Tibial artery (tissue), 4 donors: ENCODE measurements around the gene NFATC1.

Experiments
- DNase-seq, 2 donors: peaks; one replicate each; pipeline ENCODE4 v3.0.0-alpha.2; 2019
- H3K27ac ChIP-seq, 2 donors: fragments of 200-600 bp; sonication (generic) in 1 of 2; 1 replicate in 1 of 2; 2 replicates in 1 of 2; pipeline ENCODE4 v1.5.1; 2018 to 2019; ENCODE audit warnings: mild to moderate bottlenecking in 1 of 2
- H3K27me3 ChIP-seq, 2 donors: fragments of 200-600 bp; sonication (generic) in 1 of 2; one replicate each; pipeline versions ENCODE4 v1.5.1 to v1.6.0; 2016 to 2019
- H3K36me3 ChIP-seq, 3 donors: fragments of 200-600 bp; sonication (generic) in 2 of 3; one replicate each; pipeline ENCODE4 v1.5.1; 2016 to 2019; ENCODE audit warnings: mild to moderate bottlenecking in 2 of 3
- H3K4me1 ChIP-seq, 4 donors: fragments of 200-600 bp; sonication (generic) in 2 of 4; 1 replicate in 3 of 4; 2 replicates in 1 of 4; pipeline ENCODE4 v1.5.1; 2016 to 2019
- H3K4me3 ChIP-seq, 2 donors: fragments of 200-600 bp; sonication (generic) in 1 of 2; 1 replicate in 1 of 2; 2 replicates in 1 of 2; pipeline ENCODE4 v1.5.1; 2018 to 2019; ENCODE audit warnings: mild to moderate bottlenecking in 2 of 2
- H3K9me3 ChIP-seq, 3 donors: fragments of 200-600 bp; sonication (generic) in 1 of 3; one replicate each; pipeline ENCODE4 v1.5.1; 2016 to 2019
- CTCF ChIP-seq, 2 experiments: fragments of 200-600 bp in 1 of 2; fragments of 450-650 bp in 1 of 2; IDR thresholded peaks; one replicate each; pipeline ENCODE4 v1.5.1; 2017 to 2019; ENCODE audit warnings: antibody characterized with exemption in 2 of 2, mild to moderate bottlenecking in 1 of 2, moderate library complexity in 1 of 2
- intact Hi-C: fragments of 100-400 bp; cut with DNase I; formaldehyde crosslinking; loops from one replicate; pipeline ENCODE4 v1.15.0; 2023; ENCODE audit warnings: low total_unique reads

NFATC1 gene

GRCh38 chr18:79472176-79472575, 76.4 kb downstream of the NFATC1 start:
- intact Hi-C loops = no loop called here
- Histone ChIP-seq H3K4me1 (no peaks in the 10 kb centered on the region), H3K4me3 (no peak overlapping the region), H3K27me3 (no peaks in the 10 kb centered on the region), H3K27ac (no peak overlapping the region), H3K36me3 (peaks cover 14 to 58% (median 56%) of the 10 kb centered on the region in 3 donors), H3K9me3 (no peaks in the 10 kb centered on the region)
- no peak for DNase-seq
- TF ChIP-seq CTCF (IDR thresholded peaks at IDR 0.05) = no peak

GRCh38 chr18:79472946-79473345, 77.2 kb downstream of the NFATC1 start:
- Histone ChIP-seq H3K27ac (no peak overlapping the region), H3K9me3 (no peaks in the 10 kb centered on the region), H3K36me3 (peaks cover 14 to 56% (median 51%) of the 10 kb centered on the region in 3 donors), H3K27me3 (no peaks in the 10 kb centered on the region), H3K4me3 (no peak overlapping the region), H3K4me1 (no peaks in the 10 kb centered on the region)
- intact Hi-C loops = no loop called here
- TF ChIP-seq CTCF (IDR thresholded peaks at IDR 0.05) = no peak
- DNase-seq = no peak

- H3K27ac ChIP-seq = no peak overlapping the region
- intact Hi-C loops = no loop called here
- no peaks in the 10 kb centered on the region for H3K4me1 ChIP-seq
- H3K4me3 ChIP-seq = no peak overlapping the region
- no peak for TF ChIP-seq CTCF (IDR thresholded peaks at IDR 0.05)
- H3K36me3 ChIP-seq = peaks cover 14 to 47% (median 29%) of the 10 kb centered on the region in 3 donors
- DNase-seq = no peak
- H3K27me3 ChIP-seq = no peaks in the 10 kb centered on the region
- H3K9me3 ChIP-seq = no peaks in the 10 kb centered on the region
These were observed 80.5 kb downstream of the NFATC1 start for GRCh38 chr18:79476031-79476917.

- Histone ChIP-seq H3K9me3 (no peaks in the 10 kb centered on the region), H3K27ac (no peak overlapping the region), H3K27me3 (no peaks in the 10 kb centered on the region), H3K4me1 (no peaks in the 10 kb centered on the region), H3K36me3 (peaks cover 14 to 47% (median 27%) of the 10 kb centered on the region in 3 donors), H3K4me3 (no peak overlapping the region)
- TF ChIP-seq CTCF (IDR thresholded peaks at IDR 0.05) = no peak
- intact Hi-C loops = no loop called here
- DNase-seq = peak in 1 of 2 donors; percentile 43
These were observed 81.3 kb downstream of the NFATC1 start for GRCh38 chr18:79476918-79477571.

GRCh38 chr18:79477711-79478483, 82.2 kb downstream of the NFATC1 start:
- Histone ChIP-seq H3K27ac (no peak overlapping the region), H3K36me3 (peaks cover 10 to 38% (median 22%) of the 10 kb centered on the region in 3 donors), H3K4me3 (no peak overlapping the region), H3K4me1 (no peaks in the 10 kb centered on the region), H3K27me3 (no peaks in the 10 kb centered on the region), H3K9me3 (no peaks in the 10 kb centered on the region)
- peak in 1 of 2 donors; percentile 42 for DNase-seq
- intact Hi-C loops = no loop called here
- TF ChIP-seq CTCF (IDR thresholded peaks at IDR 0.05) = no peak
